K562 (cell line): ENCODE results near the gene AQP9. TPM values are rescaled to one million over a fixed set of nuclear protein-coding genes. Genes with fewer than 3 reads are reported as not detected.

Experiments
- ATAC-seq: fragments of 200-7000 bp; cut with Tn5 transposase; 3 replicates; pipeline ENCODE4 v1.9.1; 2020; ENCODE audit warnings: moderate library complexity
- BruUV-seq: library from RNA; stranded (reverse); fragments of 400-500 nt; replicated peaks from 2 replicates; lab custom pipeline; 2021; lab: Mats Ljungman, UMichigan
- CTCF ChIA-PET: fragments of 300-600 bp; formaldehyde crosslinking; extraction: SDS; loops from one replicate; lab custom pipeline; 2021; ENCODE audit warnings: low intra/inter-chr PET ratio; lab: Yijun Ruan, JAX
- POLR2A ChIA-PET: fragments of 300-600, 350-650 bp; sonication (Branson Sonifier 250); formaldehyde crosslinking; extraction: SDS; loops from one replicate; lab custom pipeline; 2021; ENCODE audit warnings: antibody characterized with exemption, inconsistent platforms; lab: Yijun Ruan, JAX
- DNase-seq, 4 experiments: peaks; one replicate each; pipeline versions ENCODE4 v3.0.0 to v3.0.0-alpha.2; 2011 to 2018; ENCODE audit warnings: low spot score in 3 of 4, mixed read lengths in 3 of 4; ENCODE audit errors: extremely low read depth in 1 of 4
- FAIRE-seq: peaks from 2 replicates; lab custom pipeline; 2011; peaks lifted over from hg19 to GRCh38; lab: Jason Lieb, UNC
- H2AFZ ChIP-seq: 2 replicates; pipeline ENCODE4 v1.6.0; 2011; ENCODE audit warnings: low read depth, low read length, control low read depth, inconsistent platforms
- H3K27ac ChIP-seq: fragments of 200-600 bp; 3 replicates; pipeline ENCODE4 v1.8.0; 2011; ENCODE audit warnings: low read depth, mild to moderate bottlenecking, control low read depth, inconsistent platforms, low read length, moderate library complexity, mixed read lengths; ENCODE audit errors: extremely low read depth
- H3K27me3 ChIP-seq, 2 experiments: fragments of 300-600 bp in 1 of 2; 2 replicates in 1 of 2; 3 replicates in 1 of 2; pipeline versions ENCODE4 v1.6.0 to v1.8.0; 2011; ENCODE audit warnings: inconsistent platforms in 2 of 2, low read length in 2 of 2, mild to moderate bottlenecking in 1 of 2, mixed read lengths in 1 of 2, moderate library complexity in 1 of 2; ENCODE audit not compliant: control insufficient read depth in 2 of 2, insufficient read depth in 2 of 2
- H3K36me3 ChIP-seq: fragments of 300-600 bp; 3 replicates; pipeline ENCODE4 v1.8.0; 2011; ENCODE audit warnings: mild to moderate bottlenecking, low read length, inconsistent platforms; ENCODE audit not compliant: control insufficient read depth, insufficient read depth
- H3K4me1 ChIP-seq, 2 experiments: fragments of 200-600 bp in 1 of 2; replicated peaks in 1 of 2; 2 replicates in 1 of 2; 3 replicates in 1 of 2; pipeline versions ENCODE4 v1.5.1 to v1.8.0; 2011; ENCODE audit warnings: inconsistent platforms in 2 of 2, low read length in 2 of 2, mild to moderate bottlenecking in 1 of 2, mixed read lengths in 1 of 2, moderate library complexity in 1 of 2; ENCODE audit not compliant: control insufficient read depth in 2 of 2, insufficient read depth in 2 of 2
- H3K4me2 ChIP-seq: 2 replicates; pipeline ENCODE4 v1.6.1; 2011; ENCODE audit warnings: low read length, control low read depth, inconsistent platforms, mixed read lengths; ENCODE audit not compliant: insufficient read depth
- H3K4me3 ChIP-seq: fragments of 200-600 bp; sonication (generic), shearing (Covaris generic); 2 replicates; pipeline ENCODE4 v1.5.1; 2016; ENCODE audit warnings: control low read depth, inconsistent platforms
- H3K79me2 ChIP-seq: fragments of 200-600 bp; 3 replicates; pipeline ENCODE4 v1.8.0; 2011; ENCODE audit warnings: low read length, inconsistent platforms; ENCODE audit not compliant: control insufficient read depth, insufficient read depth
- H3K9ac ChIP-seq, 2 experiments: 2 replicates each; pipeline versions ENCODE4 v1.6.0 to v1.6.1; 2011; ENCODE audit warnings: low read depth in 2 of 2, low read length in 2 of 2, control low read depth in 1 of 2, inconsistent platforms in 1 of 2, mild to moderate bottlenecking in 1 of 2, mixed read lengths in 1 of 2; ENCODE audit not compliant: insufficient read depth in 1 of 2
- H3K9me1 ChIP-seq: one replicate; pipeline ENCODE4 v1.6.0; 2011; ENCODE audit warnings: inconsistent platforms, mild to moderate bottlenecking, low read length, moderate library complexity; ENCODE audit not compliant: control insufficient read depth, insufficient read depth
- H3K9me3 ChIP-seq: replicated peaks from 2 replicates; pipeline ENCODE4 v1.5.1; 2011; ENCODE audit warnings: low read depth, low read length, inconsistent platforms; ENCODE audit not compliant: control insufficient read depth, insufficient read depth
- H4K20me1 ChIP-seq: replicated peaks from 2 replicates; pipeline ENCODE4 v1.6.1; 2011; ENCODE audit warnings: low read length, inconsistent platforms, mixed read lengths; ENCODE audit not compliant: control insufficient read depth, insufficient read depth
- C11orf30 ChIP-seq: fragments of 450-650 bp; IDR thresholded peaks from 2 replicates; pipeline ENCODE4 v1.6.1; 2016; ENCODE audit warnings: low read depth, mild to moderate bottlenecking
- CEBPB ChIP-seq: fragments of 450-650 bp; IDR thresholded peaks from 2 replicates; pipeline ENCODE4 v1.6.1; 2016; ENCODE audit warnings: missing genetic modification characterization, missing compliant biosample characterization
- CEBPG ChIP-seq, 3 experiments: fragments of 200-800 bp in 1 of 3; sonication (Bioruptor generic) in 1 of 3; sonication (generic) in 1 of 3; formaldehyde crosslinking in 1 of 3; IDR thresholded peaks in 2 of 3; conservative IDR thresholded peaks in 1 of 3; 2 replicates each; pipeline versions ENCODE4 v1.6.1 to v1.8.0; 2016 to 2022; ENCODE audit warnings: missing compliant biosample characterization in 2 of 3, missing genetic modification characterization in 2 of 3, mild to moderate bottlenecking in 1 of 3, missing genetic modification reagents in 1 of 3
- E2F3 ChIP-seq: fragments of 250-450 bp; sonication (Bioruptor Pico); IDR thresholded peaks from 2 replicates; pipeline ENCODE4 v1.4.0; 2020; ENCODE audit warnings: mild to moderate bottlenecking
- EGR1 ChIP-seq: fragments of 450-650 bp; conservative IDR thresholded peaks from 2 replicates; pipeline ENCODE4 v1.6.1; 2017; ENCODE audit warnings: mild to moderate bottlenecking
- FOXK1 ChIP-seq: sonication (generic); formaldehyde crosslinking; IDR thresholded peaks from 2 replicates; pipeline ENCODE4 v1.8.0; 2022; ENCODE audit warnings: missing genetic modification reagents, mild to moderate bottlenecking, borderline replicate concordance
- KHSRP ChIP-seq: fragments of 450-650 bp; IDR thresholded peaks from 2 replicates; pipeline ENCODE4 v1.6.1; 2017
- MAFF ChIP-seq: IDR thresholded peaks from 2 replicates; pipeline ENCODE4 v1.6.1; 2012; ENCODE audit warnings: low read length, improper control_type of control experiment
- MAFK ChIP-seq: IDR thresholded peaks from 2 replicates; pipeline ENCODE4 v1.6.1; 2011; ENCODE audit warnings: low read length, improper control_type of control experiment
- NFE2L1 ChIP-seq: fragments of 450-650 bp; IDR thresholded peaks from 2 replicates; pipeline ENCODE4 v1.6.1; 2016; ENCODE audit warnings: missing genetic modification characterization, low read depth, mild to moderate bottlenecking, missing compliant biosample characterization, moderate library complexity, borderline replicate concordance
- RCOR1 ChIP-seq, 2 experiments: IDR thresholded peaks; 2 replicates each; pipeline ENCODE4 v1.6.1; 2012; ENCODE audit warnings: low read depth in 2 of 2, low read length in 2 of 2, borderline replicate concordance in 1 of 2, improper control_type of control experiment in 1 of 2
- REST ChIP-seq, 2 experiments: fragments of 450-650 bp; formaldehyde crosslinking in 1 of 2; IDR thresholded peaks; 2 replicates each; pipeline versions ENCODE4 v1.4.0 to v1.6.1; 2014 to 2020; ENCODE audit warnings: mild to moderate bottlenecking in 2 of 2, borderline replicate concordance in 1 of 2, low read depth in 1 of 2
- STAT5B ChIP-seq: fragments of 250-450 bp; sonication (Bioruptor Pico); IDR thresholded peaks from 2 replicates; pipeline ENCODE4 v1.8.0; 2021; ENCODE audit warnings: mild to moderate bottlenecking, inconsistent platforms
- ZNF316 ChIP-seq: fragments of 450-650 bp; IDR thresholded peaks from 2 replicates; pipeline ENCODE4 v1.6.1; 2016
- ZZZ3 ChIP-seq: fragments of 450-650 bp; IDR thresholded peaks from 2 replicates; pipeline ENCODE4 v1.6.1; 2016; ENCODE audit warnings: antibody characterized with exemption, mild to moderate bottlenecking, moderate library complexity
- WGBS: fragments of 100-300 bp; shearing (Covaris generic); methylation state at CpG from one replicate; pipeline ENCODE4 v1.1.6; 2016; ENCODE audit warnings: low coverage, mixed read lengths; ENCODE audit not compliant: insufficient coverage; ENCODE audit errors: missing lambda C conversion rate; 5-methylcytosine and 5-hydroxymethylcytosine counted together
- in situ Hi-C: fragments of 300-500 bp; cut with MboI; formaldehyde crosslinking; loops from 4 replicates; pipeline ENCODE4 v1.15.0; 2018; ENCODE audit warnings: inconsistent platforms, mixed read lengths
- intact Hi-C: fragments of 100-400 bp; cut with micrococcal nuclease; formaldehyde crosslinking; loops from 2 replicates; pipeline ENCODE4 v1.14.2; 2022
- polyA plus RNA-seq, 8 experiments: library from polyadenylated mRNA; depleted of rRNA in 4 of 8; stranded (reverse) in 5 of 8; unstranded in 3 of 8; fragments of >200 nt; fragmentation: Nextera tagmentation in 2 of 8; fragmentation: Illumina TruSeq in 1 of 8; extraction: Ambion mirVana in 2 of 8; extraction: Trizol in 1 of 8; gene quantifications; 2 replicates each; pipeline versions ENCODE4 v1.2.1 to v1.2.3, GENCODE V29; 2011 to 2014; ENCODE audit warnings: inconsistent platforms in 1 of 8, missing spikeins in 1 of 8
- total RNA-seq, 7 experiments: library from RNA; depleted of rRNA in 6 of 7; stranded (reverse); fragments of >200 nt in 6 of 7; fragmentation: Illumina TruSeq in 2 of 7; extraction: Trizol in 2 of 7; gene quantifications; 2 replicates each; pipeline versions ENCODE4 v1.2.1 to v1.2.3, GENCODE V29; 2011 to 2021; ENCODE audit warnings: low replicate concordance in 1 of 7

Gene AQP9
- total and polyA plus RNA-seq, 9 of the 15 experiments (the other 6 are each of a cell fraction or from before 2014, with no cell fraction given), result 0.04 to 0.33 (median 0.07) TPM; not detected in 4

DNA sequence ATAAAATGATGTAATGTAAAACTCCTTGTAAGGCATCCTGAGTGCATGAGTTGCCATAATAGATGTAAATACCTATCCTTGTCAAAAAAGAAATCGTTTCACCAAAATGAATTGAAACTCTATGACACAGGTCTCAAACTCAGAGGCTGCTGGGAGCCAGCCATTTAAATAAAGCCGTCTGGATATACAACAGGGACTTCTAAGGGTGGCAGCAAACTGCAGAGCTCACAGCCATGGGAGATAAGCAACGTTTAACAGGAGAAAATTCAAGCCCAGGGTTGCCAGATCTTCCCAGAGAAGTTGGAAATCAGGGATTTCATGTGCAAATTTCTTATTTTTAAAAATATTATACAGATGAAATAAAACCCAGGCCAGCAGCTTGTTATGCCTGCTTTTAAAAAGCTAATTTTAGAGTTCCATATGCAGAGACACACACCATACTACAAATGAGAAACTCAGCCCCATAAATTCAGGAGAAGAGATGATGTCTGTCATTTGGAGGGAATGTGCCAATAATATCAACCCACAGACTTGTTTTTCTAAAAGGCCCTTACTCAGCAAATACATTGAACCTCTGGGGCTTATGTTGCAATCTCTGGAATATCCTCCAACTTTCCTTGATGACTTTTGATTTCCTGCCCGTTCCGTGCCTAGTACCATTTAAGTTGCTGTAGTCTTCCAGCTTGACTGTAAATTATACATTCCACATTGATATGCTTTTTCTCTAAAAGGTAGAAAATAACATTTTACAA, 75.6 kb downstream of the AQP9 start:
- POLR2A ChIA-PET, result no interaction called here
- ATAC-seq (peak; percentile 56; the same call in 2 of the 3 replicates), DNase-seq (no peak), FAIRE-seq (no peak)
- no peak overlapping the region for H3K27ac ChIP-seq
- H3K9me3 ChIP-seq, result no peaks in the 10 kb centered on the region
- no peak overlapping the region for H3K4me2 ChIP-seq
- H2AFZ ChIP-seq, result peak overlapping the region; percentile 86; the same call in 1 of the 2 replicates
- no peak overlapping the region for H3K4me3 ChIP-seq
- peaks cover 0 to 2% of the 10 kb centered on the region in 2 experiments; a peak in 2 of 5 replicates for H3K4me1 ChIP-seq
- CTCF ChIA-PET, result interaction anchor here (1.2 kb wide), 1 partner anchor 9 kb away, joined by 4 read pairs; no protein-coding TSS in a partner anchor
- in situ Hi-C loops, result loop anchor here (25.0 kb wide), 1 partner anchor 1274 kb away; no protein-coding TSS in a partner anchor
- no peak overlapping the region for H3K9ac ChIP-seq
- BruUV-seq, result no TSS peak
- intact Hi-C loops, result no loop called here
- no peaks in the 10 kb centered on the region for H3K27me3 ChIP-seq
- H3K9me1 ChIP-seq, result no peaks in the 10 kb centered on the region
- no peaks in the 10 kb centered on the region for H3K79me2 ChIP-seq
- no peaks in the 10 kb centered on the region for H3K36me3 ChIP-seq
- WGBS, result 46% methylated on average over 5 of the region's 5 CpGs
- H4K20me1 ChIP-seq, result no peaks in the 10 kb centered on the region
- TF ChIP-seq C11orf30 (peak; percentile 91), CEBPB (tag) (peak; percentile 78), MAFF (peak; percentile 88), MAFK (peak; percentile 88), STAT5B (CRISPR knock-in tag) (no peak), E2F3 (CRISPR knock-in tag) (no peak), KHSRP (no peak), EGR1 (no peak), ZZZ3 (no peak), NFE2L1 (tag) (no peak), FOXK1 (no peak), REST (IDR thresholded peaks at IDR 0.05; ENCODE audit: borderline replicate concordance) (no peak), REST (CRISPR knock-in tag; IDR thresholded peaks at IDR 0.05; ENCODE audit: low read depth) (no peak), ZNF316 (peak; percentile 95), RCOR1 (IDR thresholded peaks at IDR 0.05; ENCODE audit: borderline replicate concordance in 1 of 2, low read depth in 2 of 2, low read length in 2 of 2) (no peak), CEBPG (CRISPR knock-in tag; IDR thresholded peaks at IDR 0.05) (no peak), CEBPG (tag; conservative IDR thresholded peaks at IDR 0.05 in 1 of 2, IDR thresholded peaks at IDR 0.05 in 1 of 2) (peak in 1 of 2 experiments; percentile 57; a peak in 1 of 4 replicates)
